HG02981 (cell line): ENCODE measurements around the gene SPTBN2.
"Not testable (repeated sequence)": the region's sequence is repeated elsewhere in the genome, so short reads cannot be mapped to it uniquely, and the experiment has no call there.

Experiments
- ATAC-seq: cut with Tn5 transposase; IDR thresholded peaks from one replicate; pipeline ENCODE4 v1.9.1; 2021; ENCODE audit warnings: mild to moderate bottlenecking, moderate library complexity; ENCODE audit not compliant: unreplicated experiment

Gene SPTBN2

GRCh38 chr11:66641834-66642233 is 87.2 kb downstream of the SPTBN2 start:
- no peak for ATAC-seq

- ATAC-seq = not testable (repeated sequence)
Observed at GRCh38 chr11:66639814-66640340, 89.1 kb downstream of the SPTBN2 start.

- no peak for ATAC-seq
Observed at GRCh38 chr11:66639066-66639813, 89.8 kb downstream of the SPTBN2 start.

GRCh38 chr11:66638177-66639065 is 90.6 kb downstream of the SPTBN2 start, which contains the start of gene RBM4:
Gene RBM4, plus strand, starts transcription at chr11:66638703. Its CDS starts 1,009 bp downstream, at chr11:66639712.
- peak; percentile 96 for ATAC-seq

GRCh38 chr11:66637557-66638176 is 91.3 kb downstream of the SPTBN2 start:
- no peak for ATAC-seq

GRCh38 chr11:66636411-66636810 is 92.6 kb downstream of the SPTBN2 start:
- ATAC-seq = no peak
